Neural cell (in vitro differentiated cells): ENCODE data around the gene APLNR. TPM values are rescaled to one million over a fixed set of nuclear protein-coding genes. Genes with fewer than 3 reads are reported as not detected.

Experiments
- H2AFZ ChIP-seq: fragments of 200-600, 300-800 bp; sonication (generic), shearing (Covaris generic); 2 replicates; pipeline ENCODE4 v1.6.0; 2014; ENCODE audit warnings: low read depth, mild to moderate bottlenecking, antibody characterized with exemption, low read length, moderate library complexity
- H3F3A ChIP-seq: fragments of 200-600 bp; shearing (Covaris generic); 2 replicates; pipeline ENCODE4 v1.6.1; 2016; ENCODE audit warnings: mild to moderate bottlenecking, moderate library complexity, mixed read lengths, antibody characterized with exemption, low read length; ENCODE audit not compliant: insufficient read depth, poor library complexity, severe bottlenecking
- H3K27ac ChIP-seq: fragments of 200-600, 300-800 bp; sonication (generic), shearing (Covaris generic); 2 replicates; pipeline ENCODE4 v1.5.1; 2014; ENCODE audit warnings: mild to moderate bottlenecking, low read length, moderate library complexity
- H3K27me3 ChIP-seq: fragments of 300-800, 200-600 bp; sonication (generic), shearing (Covaris generic); 2 replicates; pipeline ENCODE4 v1.6.0; 2014; ENCODE audit warnings: mild to moderate bottlenecking, low read depth, low read length, moderate library complexity; ENCODE audit not compliant: insufficient read depth
- H3K36me3 ChIP-seq: fragments of 300-800, 200-600 bp; sonication (generic), shearing (Covaris generic); 2 replicates; pipeline ENCODE4 v1.5.1; 2014; ENCODE audit warnings: mild to moderate bottlenecking, antibody characterized with exemption, low read length, moderate library complexity; ENCODE audit not compliant: insufficient read depth
- H3K4me2 ChIP-seq: fragments of 300-800, 200-600 bp; sonication (generic), shearing (Covaris generic); 2 replicates; pipeline ENCODE4 v1.6.0; 2014; ENCODE audit warnings: mild to moderate bottlenecking, low read length
- H3K4me3 ChIP-seq: fragments of 300-800, 200-600 bp; sonication (generic), shearing (Covaris generic); 2 replicates; pipeline ENCODE4 v1.5.1; 2014; ENCODE audit warnings: mild to moderate bottlenecking, low read length, moderate library complexity
- H3K79me2 ChIP-seq: fragments of 200-600 bp; shearing (Covaris generic); replicated peaks from 2 replicates; pipeline ENCODE4 v1.6.0; 2014; ENCODE audit warnings: mild to moderate bottlenecking, low read length, moderate library complexity; ENCODE audit not compliant: insufficient read depth
- H3K9ac ChIP-seq: fragments of 300-800, 200-600 bp; sonication (generic), shearing (Covaris generic); 2 replicates; pipeline ENCODE4 v1.6.1; 2016; ENCODE audit warnings: mild to moderate bottlenecking, low read length, mixed read lengths
- H3K9me2 ChIP-seq: fragments of 200-600 bp; shearing (Covaris generic); 2 replicates; pipeline ENCODE4 v1.6.1; 2016; ENCODE audit warnings: mild to moderate bottlenecking, low read length, mixed read lengths; ENCODE audit not compliant: insufficient read depth
- H3K9me3 ChIP-seq: fragments of 200-600, 300-800 bp; sonication (generic), shearing (Covaris generic); 2 replicates; pipeline ENCODE4 v1.6.1; 2016; ENCODE audit warnings: mild to moderate bottlenecking, mixed run types, low read length, moderate library complexity, mixed read lengths
- H4K20me1 ChIP-seq: fragments of 200-600 bp; shearing (Covaris generic); 2 replicates; pipeline ENCODE4 v1.6.1; 2016; ENCODE audit warnings: mild to moderate bottlenecking, mixed run types; ENCODE audit not compliant: insufficient read depth
- EP300 ChIP-seq: fragments of 450-650 bp; conservative IDR thresholded peaks from 2 replicates; pipeline ENCODE4 v1.6.1; 2014; ENCODE audit warnings: antibody characterized with exemption, mild to moderate bottlenecking, moderate library complexity; ENCODE audit not compliant: poor library complexity, severe bottlenecking
- EZH2 ChIP-seq: fragments of 200-600, 300-800 bp; shearing (Covaris generic), sonication (generic); IDR thresholded peaks from 2 replicates; pipeline ENCODE4 v1.6.1; 2014; ENCODE audit warnings: antibody characterized with exemption, low read length, borderline replicate concordance, mild to moderate bottlenecking; ENCODE audit not compliant: insufficient read depth, poor library complexity, severe bottlenecking
- MXI1 ChIP-seq: fragments of 450-650 bp; conservative IDR thresholded peaks from 2 replicates; pipeline ENCODE4 v1.6.1; 2014; ENCODE audit warnings: antibody characterized with exemption, mild to moderate bottlenecking; ENCODE audit not compliant: poor library complexity, severe bottlenecking
- POLR2AphosphoS5 ChIP-seq: IDR thresholded peaks from 2 replicates; pipeline ENCODE4 v1.6.1; 2012
- RAD21 ChIP-seq: fragments of 450-650 bp; conservative IDR thresholded peaks from 2 replicates; pipeline ENCODE4 v1.6.1; 2014; ENCODE audit warnings: antibody characterized with exemption, mild to moderate bottlenecking, moderate library complexity
- SMC3 ChIP-seq: fragments of 450-650 bp; conservative IDR thresholded peaks from 2 replicates; pipeline ENCODE4 v1.6.1; 2014; ENCODE audit warnings: antibody characterized with exemption, mild to moderate bottlenecking, moderate library complexity; ENCODE audit not compliant: poor library complexity
- TAF1 ChIP-seq: IDR thresholded peaks from 2 replicates; pipeline ENCODE4 v1.6.1; 2012; ENCODE audit warnings: low read depth
- polyA plus RNA-seq: library from polyadenylated mRNA; depleted of rRNA; stranded (reverse); fragments of >200 nt; gene quantifications from 2 replicates; pipeline ENCODE4 v1.2.3, GENCODE V29; 2014
- TF ChIP-seq, protein P1 (sequence below): IDR thresholded peaks from 2 replicates; pipeline ENCODE4 v1.6.1; 2012; ENCODE audit warnings: borderline replicate concordance
- TF ChIP-seq, protein P2 (sequence below): fragments of 450-650 bp; IDR thresholded peaks from 2 replicates; pipeline ENCODE4 v1.5.1; 2014; ENCODE audit warnings: antibody characterized with exemption, mild to moderate bottlenecking, moderate library complexity; ENCODE audit not compliant: poor library complexity, severe bottlenecking

APLNR gene
- polyA plus RNA-seq, 1 donor from 2014 or later = not detected

DNA sequence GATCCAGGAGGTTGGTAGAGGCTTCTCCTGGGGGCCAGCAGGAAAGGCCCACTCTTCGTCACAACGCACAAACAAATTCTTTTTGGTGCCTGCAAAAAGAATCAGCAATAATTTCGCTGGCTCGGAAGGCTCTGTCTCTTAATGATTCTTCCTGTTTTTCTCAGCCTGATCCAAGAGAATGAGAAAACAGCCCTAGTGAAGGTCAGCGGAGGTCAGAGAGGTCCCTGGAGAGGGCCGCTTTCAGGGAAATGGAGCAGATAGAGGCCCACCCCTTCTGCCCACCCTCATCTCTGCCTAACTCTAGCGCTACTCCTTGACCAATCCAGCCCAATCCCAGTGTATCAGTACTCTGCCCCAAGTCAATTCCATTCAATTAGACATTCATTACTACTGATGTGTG lies 36.1 kb downstream of the APLNR start:
- Histone ChIP-seq H3K9me2 (no peaks in the 10 kb centered on the region), H3K9me3 (no peaks in the 10 kb centered on the region), H3K4me2 (no peak overlapping the region), H4K20me1 (no peaks in the 10 kb centered on the region), H3K27ac (no peak overlapping the region), H3K79me2 (no peaks in the 10 kb centered on the region), H3K36me3 (no peaks in the 10 kb centered on the region), H3K4me3 (no peak overlapping the region), H2AFZ (no peak overlapping the region), H3F3A (no peaks in the 10 kb centered on the region), H3K27me3 (no peaks in the 10 kb centered on the region), H3K9ac (no peak overlapping the region)
- TF ChIP-seq EZH2 (no peak), TAF1 (no peak), RAD21 (no peak)
- TF ChIP-seq, protein P1, sequence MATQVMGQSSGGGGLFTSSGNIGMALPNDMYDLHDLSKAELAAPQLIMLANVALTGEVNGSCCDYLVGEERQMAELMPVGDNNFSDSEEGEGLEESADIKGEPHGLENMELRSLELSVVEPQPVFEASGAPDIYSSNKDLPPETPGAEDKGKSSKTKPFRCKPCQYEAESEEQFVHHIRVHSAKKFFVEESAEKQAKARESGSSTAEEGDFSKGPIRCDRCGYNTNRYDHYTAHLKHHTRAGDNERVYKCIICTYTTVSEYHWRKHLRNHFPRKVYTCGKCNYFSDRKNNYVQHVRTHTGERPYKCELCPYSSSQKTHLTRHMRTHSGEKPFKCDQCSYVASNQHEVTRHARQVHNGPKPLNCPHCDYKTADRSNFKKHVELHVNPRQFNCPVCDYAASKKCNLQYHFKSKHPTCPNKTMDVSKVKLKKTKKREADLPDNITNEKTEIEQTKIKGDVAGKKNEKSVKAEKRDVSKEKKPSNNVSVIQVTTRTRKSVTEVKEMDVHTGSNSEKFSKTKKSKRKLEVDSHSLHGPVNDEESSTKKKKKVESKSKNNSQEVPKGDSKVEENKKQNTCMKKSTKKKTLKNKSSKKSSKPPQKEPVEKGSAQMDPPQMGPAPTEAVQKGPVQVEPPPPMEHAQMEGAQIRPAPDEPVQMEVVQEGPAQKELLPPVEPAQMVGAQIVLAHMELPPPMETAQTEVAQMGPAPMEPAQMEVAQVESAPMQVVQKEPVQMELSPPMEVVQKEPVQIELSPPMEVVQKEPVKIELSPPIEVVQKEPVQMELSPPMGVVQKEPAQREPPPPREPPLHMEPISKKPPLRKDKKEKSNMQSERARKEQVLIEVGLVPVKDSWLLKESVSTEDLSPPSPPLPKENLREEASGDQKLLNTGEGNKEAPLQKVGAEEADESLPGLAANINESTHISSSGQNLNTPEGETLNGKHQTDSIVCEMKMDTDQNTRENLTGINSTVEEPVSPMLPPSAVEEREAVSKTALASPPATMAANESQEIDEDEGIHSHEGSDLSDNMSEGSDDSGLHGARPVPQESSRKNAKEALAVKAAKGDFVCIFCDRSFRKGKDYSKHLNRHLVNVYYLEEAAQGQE = no peak

DNA sequence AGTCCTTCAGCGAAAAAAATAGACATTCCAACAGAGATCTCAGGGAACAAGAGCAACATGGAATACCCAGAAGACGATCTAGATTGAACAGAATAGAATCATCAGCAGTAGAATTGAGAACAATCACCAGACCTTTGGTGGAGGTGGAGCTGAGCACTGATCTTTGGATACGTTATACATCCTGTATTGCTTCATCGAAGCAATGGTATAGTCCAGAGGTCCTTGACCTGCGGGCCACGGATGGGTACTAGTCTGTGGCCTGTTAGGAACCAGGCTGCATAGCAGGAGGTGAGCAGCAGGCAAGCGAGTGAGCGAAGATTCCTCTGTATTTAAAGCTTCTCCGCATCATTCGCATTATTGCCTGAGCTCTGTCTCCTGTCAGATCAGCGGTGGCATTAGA lies 37.7 kb downstream of the APLNR start:
- TF ChIP-seq, protein P1 = no peak
- TF ChIP-seq EZH2 (no peak), MXI1 (no peak), SMC3 (no peak), TAF1 (no peak), RAD21 (no peak), EP300 (no peak), POLR2AphosphoS5 (no peak)
- TF ChIP-seq, protein P2, sequence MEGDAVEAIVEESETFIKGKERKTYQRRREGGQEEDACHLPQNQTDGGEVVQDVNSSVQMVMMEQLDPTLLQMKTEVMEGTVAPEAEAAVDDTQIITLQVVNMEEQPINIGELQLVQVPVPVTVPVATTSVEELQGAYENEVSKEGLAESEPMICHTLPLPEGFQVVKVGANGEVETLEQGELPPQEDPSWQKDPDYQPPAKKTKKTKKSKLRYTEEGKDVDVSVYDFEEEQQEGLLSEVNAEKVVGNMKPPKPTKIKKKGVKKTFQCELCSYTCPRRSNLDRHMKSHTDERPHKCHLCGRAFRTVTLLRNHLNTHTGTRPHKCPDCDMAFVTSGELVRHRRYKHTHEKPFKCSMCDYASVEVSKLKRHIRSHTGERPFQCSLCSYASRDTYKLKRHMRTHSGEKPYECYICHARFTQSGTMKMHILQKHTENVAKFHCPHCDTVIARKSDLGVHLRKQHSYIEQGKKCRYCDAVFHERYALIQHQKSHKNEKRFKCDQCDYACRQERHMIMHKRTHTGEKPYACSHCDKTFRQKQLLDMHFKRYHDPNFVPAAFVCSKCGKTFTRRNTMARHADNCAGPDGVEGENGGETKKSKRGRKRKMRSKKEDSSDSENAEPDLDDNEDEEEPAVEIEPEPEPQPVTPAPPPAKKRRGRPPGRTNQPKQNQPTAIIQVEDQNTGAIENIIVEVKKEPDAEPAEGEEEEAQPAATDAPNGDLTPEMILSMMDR = no peak
- no peak overlapping the region for H2AFZ ChIP-seq
- H3K9ac ChIP-seq = no peak overlapping the region
- H3F3A ChIP-seq = no peaks in the 10 kb centered on the region
- H4K20me1 ChIP-seq = no peaks in the 10 kb centered on the region
- H3K27me3 ChIP-seq = no peaks in the 10 kb centered on the region
- H3K9me2 ChIP-seq = no peaks in the 10 kb centered on the region
- H3K4me2 ChIP-seq = no peak overlapping the region
- no peaks in the 10 kb centered on the region for H3K9me3 ChIP-seq
- H3K4me3 ChIP-seq = no peak overlapping the region
- H3K36me3 ChIP-seq = no peaks in the 10 kb centered on the region
- H3K79me2 ChIP-seq = no peaks in the 10 kb centered on the region
- H3K27ac ChIP-seq = no peak overlapping the region
